ENCODE measurements around the gene BACH2. TPM values are rescaled to one million over a fixed set of nuclear protein-coding genes. Genes with fewer than 3 reads are reported as not detected.

The BACH2 gene
- total and polyA plus RNA-seq, 10 of the 15 experiments (the other 5 are each of a cell fraction or from before 2014, with no cell fraction given) = 0.03 to 0.28 (median 0.04) TPM; not detected in 3

DNA sequence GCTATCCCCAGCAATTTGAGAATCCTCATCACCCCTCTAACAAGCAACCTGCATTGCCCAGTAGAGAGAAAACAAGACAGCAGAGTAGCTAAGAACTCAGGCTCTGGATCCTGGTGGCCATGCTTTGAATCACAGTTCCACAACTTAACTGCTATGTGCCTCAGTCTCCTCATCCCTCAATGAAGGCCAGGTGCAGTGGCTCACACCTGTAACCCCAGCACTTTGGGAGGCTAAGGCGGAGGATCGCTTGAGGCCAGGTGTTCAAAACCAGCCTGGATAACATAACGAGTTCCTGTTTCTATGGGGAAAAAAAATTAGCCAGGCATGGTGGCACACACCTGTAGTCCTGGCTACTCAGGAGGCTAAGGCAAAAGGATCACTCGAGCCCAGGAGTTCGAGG lies 23.7 kb downstream of the BACH2 start:
- CTCF ChIA-PET = interaction anchor here (1.5 kb wide), 1 partner anchor 12 kb away, joined by 7 read pairs; no protein-coding TSS in a partner anchor
- Histone ChIP-seq H3K36me3 (ENCODE audit: control insufficient read depth in 2 of 2, insufficient read depth in 2 of 2, low read length in 1 of 2) (no peaks in the 10 kb centered on the region), H3K9ac (ENCODE audit: control insufficient read depth, insufficient read depth, low read length) (no peak overlapping the region), H3K4me1 (ENCODE audit: control insufficient read depth, insufficient read depth, low read length) (no peaks in the 10 kb centered on the region), H4K20me1 (ENCODE audit: control insufficient read depth, insufficient read depth) (no peaks in the 10 kb centered on the region), H3K9me3 (replicated peaks; ENCODE audit: control insufficient read depth, insufficient read depth, low read length) (no peaks in the 10 kb centered on the region; the same call in 2 of the 3 replicates), H3K4me2 (ENCODE audit: control insufficient read depth, insufficient read depth) (no peak overlapping the region), H3K4me3 (no peak overlapping the region), H3K27ac (ENCODE audit: control insufficient read depth, insufficient read depth) (no peak overlapping the region), H3K27me3 (replicated peaks in 1 of 2; ENCODE audit: control insufficient read depth in 2 of 2, insufficient read depth in 2 of 2, low read length in 1 of 2) (peaks cover 0 to 10% of the 10 kb centered on the region in 2 experiments; a peak in 2 of 4 replicates), H3K79me2 (ENCODE audit: control insufficient read depth, insufficient read depth, low read length) (no peaks in the 10 kb centered on the region), H2AFZ (ENCODE audit: control insufficient read depth, low read depth, low read length) (no peak overlapping the region)
- DNase-seq (ENCODE audit: low read depth, low spot score) = no peak
- TF ChIP-seq, protein P1, sequence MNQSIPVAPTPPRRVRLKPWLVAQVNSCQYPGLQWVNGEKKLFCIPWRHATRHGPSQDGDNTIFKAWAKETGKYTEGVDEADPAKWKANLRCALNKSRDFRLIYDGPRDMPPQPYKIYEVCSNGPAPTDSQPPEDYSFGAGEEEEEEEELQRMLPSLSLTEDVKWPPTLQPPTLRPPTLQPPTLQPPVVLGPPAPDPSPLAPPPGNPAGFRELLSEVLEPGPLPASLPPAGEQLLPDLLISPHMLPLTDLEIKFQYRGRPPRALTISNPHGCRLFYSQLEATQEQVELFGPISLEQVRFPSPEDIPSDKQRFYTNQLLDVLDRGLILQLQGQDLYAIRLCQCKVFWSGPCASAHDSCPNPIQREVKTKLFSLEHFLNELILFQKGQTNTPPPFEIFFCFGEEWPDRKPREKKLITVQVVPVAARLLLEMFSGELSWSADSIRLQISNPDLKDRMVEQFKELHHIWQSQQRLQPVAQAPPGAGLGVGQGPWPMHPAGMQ (IDR thresholded peaks at IDR 0.05; ENCODE audit: borderline replicate concordance) = no peak
- TF ChIP-seq, protein P2, sequence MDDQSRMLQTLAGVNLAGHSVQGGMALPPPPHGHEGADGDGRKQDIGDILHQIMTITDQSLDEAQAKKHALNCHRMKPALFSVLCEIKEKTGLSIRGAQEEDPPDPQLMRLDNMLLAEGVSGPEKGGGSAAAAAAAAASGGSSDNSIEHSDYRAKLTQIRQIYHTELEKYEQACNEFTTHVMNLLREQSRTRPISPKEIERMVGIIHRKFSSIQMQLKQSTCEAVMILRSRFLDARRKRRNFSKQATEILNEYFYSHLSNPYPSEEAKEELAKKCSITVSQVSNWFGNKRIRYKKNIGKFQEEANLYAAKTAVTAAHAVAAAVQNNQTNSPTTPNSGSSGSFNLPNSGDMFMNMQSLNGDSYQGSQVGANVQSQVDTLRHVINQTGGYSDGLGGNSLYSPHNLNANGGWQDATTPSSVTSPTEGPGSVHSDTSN (IDR thresholded peaks at IDR 0.05; ENCODE audit: insufficient replicate concordance, low read depth, low read length) = no peak
- TF ChIP-seq CREB1 (IDR thresholded peaks at IDR 0.05; ENCODE audit: low read depth) = no peak
- TF ChIP-seq YY1 (IDR thresholded peaks at IDR 0.05; ENCODE audit: low read depth, low read length) = no peak
- no peak for TF ChIP-seq NFYB (IDR thresholded peaks at IDR 0.05; ENCODE audit: insufficient read depth, low read depth, low read length)
- no peak for TF ChIP-seq HDGF (IDR thresholded peaks at IDR 0.05)
- TF ChIP-seq, protein P3, sequence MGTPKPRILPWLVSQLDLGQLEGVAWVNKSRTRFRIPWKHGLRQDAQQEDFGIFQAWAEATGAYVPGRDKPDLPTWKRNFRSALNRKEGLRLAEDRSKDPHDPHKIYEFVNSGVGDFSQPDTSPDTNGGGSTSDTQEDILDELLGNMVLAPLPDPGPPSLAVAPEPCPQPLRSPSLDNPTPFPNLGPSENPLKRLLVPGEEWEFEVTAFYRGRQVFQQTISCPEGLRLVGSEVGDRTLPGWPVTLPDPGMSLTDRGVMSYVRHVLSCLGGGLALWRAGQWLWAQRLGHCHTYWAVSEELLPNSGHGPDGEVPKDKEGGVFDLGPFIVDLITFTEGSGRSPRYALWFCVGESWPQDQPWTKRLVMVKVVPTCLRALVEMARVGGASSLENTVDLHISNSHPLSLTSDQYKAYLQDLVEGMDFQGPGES (IDR thresholded peaks at IDR 0.05) = no peak
- TF ChIP-seq, protein P4, sequence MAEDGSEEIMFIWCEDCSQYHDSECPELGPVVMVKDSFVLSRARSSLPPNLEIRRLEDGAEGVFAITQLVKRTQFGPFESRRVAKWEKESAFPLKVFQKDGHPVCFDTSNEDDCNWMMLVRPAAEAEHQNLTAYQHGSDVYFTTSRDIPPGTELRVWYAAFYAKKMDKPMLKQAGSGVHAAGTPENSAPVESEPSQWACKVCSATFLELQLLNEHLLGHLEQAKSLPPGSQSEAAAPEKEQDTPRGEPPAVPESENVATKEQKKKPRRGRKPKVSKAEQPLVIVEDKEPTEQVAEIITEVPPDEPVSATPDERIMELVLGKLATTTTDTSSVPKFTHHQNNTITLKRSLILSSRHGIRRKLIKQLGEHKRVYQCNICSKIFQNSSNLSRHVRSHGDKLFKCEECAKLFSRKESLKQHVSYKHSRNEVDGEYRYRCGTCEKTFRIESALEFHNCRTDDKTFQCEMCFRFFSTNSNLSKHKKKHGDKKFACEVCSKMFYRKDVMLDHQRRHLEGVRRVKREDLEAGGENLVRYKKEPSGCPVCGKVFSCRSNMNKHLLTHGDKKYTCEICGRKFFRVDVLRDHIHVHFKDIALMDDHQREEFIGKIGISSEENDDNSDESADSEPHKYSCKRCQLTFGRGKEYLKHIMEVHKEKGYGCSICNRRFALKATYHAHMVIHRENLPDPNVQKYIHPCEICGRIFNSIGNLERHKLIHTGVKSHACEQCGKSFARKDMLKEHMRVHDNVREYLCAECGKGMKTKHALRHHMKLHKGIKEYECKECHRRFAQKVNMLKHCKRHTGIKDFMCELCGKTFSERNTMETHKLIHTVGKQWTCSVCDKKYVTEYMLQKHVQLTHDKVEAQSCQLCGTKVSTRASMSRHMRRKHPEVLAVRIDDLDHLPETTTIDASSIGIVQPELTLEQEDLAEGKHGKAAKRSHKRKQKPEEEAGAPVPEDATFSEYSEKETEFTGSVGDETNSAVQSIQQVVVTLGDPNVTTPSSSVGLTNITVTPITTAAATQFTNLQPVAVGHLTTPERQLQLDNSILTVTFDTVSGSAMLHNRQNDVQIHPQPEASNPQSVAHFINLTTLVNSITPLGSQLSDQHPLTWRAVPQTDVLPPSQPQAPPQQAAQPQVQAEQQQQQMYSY (CRISPR knock-in tag; IDR thresholded peaks at IDR 0.05) = no peak
- TF ChIP-seq ZNF24 (IDR thresholded peaks at IDR 0.05) = no peak
- TF ChIP-seq, protein P5, sequence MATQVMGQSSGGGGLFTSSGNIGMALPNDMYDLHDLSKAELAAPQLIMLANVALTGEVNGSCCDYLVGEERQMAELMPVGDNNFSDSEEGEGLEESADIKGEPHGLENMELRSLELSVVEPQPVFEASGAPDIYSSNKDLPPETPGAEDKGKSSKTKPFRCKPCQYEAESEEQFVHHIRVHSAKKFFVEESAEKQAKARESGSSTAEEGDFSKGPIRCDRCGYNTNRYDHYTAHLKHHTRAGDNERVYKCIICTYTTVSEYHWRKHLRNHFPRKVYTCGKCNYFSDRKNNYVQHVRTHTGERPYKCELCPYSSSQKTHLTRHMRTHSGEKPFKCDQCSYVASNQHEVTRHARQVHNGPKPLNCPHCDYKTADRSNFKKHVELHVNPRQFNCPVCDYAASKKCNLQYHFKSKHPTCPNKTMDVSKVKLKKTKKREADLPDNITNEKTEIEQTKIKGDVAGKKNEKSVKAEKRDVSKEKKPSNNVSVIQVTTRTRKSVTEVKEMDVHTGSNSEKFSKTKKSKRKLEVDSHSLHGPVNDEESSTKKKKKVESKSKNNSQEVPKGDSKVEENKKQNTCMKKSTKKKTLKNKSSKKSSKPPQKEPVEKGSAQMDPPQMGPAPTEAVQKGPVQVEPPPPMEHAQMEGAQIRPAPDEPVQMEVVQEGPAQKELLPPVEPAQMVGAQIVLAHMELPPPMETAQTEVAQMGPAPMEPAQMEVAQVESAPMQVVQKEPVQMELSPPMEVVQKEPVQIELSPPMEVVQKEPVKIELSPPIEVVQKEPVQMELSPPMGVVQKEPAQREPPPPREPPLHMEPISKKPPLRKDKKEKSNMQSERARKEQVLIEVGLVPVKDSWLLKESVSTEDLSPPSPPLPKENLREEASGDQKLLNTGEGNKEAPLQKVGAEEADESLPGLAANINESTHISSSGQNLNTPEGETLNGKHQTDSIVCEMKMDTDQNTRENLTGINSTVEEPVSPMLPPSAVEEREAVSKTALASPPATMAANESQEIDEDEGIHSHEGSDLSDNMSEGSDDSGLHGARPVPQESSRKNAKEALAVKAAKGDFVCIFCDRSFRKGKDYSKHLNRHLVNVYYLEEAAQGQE (IDR thresholded peaks at IDR 0.05; ENCODE audit: low read depth, low read length) = no peak
- no peak for TF ChIP-seq STAT1 (conservative IDR thresholded peaks at IDR 0.05)
- no peak for TF ChIP-seq IKZF1 (conservative IDR thresholded peaks at IDR 0.05)
- TF ChIP-seq MYB (IDR thresholded peaks at IDR 0.05; ENCODE audit: borderline replicate concordance, low read depth, low read length) = no peak
- intact Hi-C loops (cut with micrococcal nuclease; ENCODE audit: unreplicated experiment) (no loop called here), in situ Hi-C loops (cut with MboI) (no loop called here)
- no peak for ATAC-seq
- no TSS peak for BruUV-seq (replicated peaks)
- SMC1A ChIA-PET (ENCODE audit: uncharacterized antibody, unreplicated experiment) = no interaction called here
- POLR2A ChIA-PET = no interaction called here
- RAD21 ChIA-PET (ENCODE audit: unreplicated experiment) = no interaction called here
- FAIRE-seq = no peak
- 39% methylated on average over 5 of the region's 5 CpGs for WGBS (ENCODE audit: insufficient coverage, insufficient replicate concordance, low lambda C conversion rate, missing lambda C conversion rate)
